ENCODE data around the gene LNX2.

GRCh38 chr13:27619093-27619727 is 1.1 kb downstream of the LNX2 start:
- TF ChIP-seq, protein P1, sequence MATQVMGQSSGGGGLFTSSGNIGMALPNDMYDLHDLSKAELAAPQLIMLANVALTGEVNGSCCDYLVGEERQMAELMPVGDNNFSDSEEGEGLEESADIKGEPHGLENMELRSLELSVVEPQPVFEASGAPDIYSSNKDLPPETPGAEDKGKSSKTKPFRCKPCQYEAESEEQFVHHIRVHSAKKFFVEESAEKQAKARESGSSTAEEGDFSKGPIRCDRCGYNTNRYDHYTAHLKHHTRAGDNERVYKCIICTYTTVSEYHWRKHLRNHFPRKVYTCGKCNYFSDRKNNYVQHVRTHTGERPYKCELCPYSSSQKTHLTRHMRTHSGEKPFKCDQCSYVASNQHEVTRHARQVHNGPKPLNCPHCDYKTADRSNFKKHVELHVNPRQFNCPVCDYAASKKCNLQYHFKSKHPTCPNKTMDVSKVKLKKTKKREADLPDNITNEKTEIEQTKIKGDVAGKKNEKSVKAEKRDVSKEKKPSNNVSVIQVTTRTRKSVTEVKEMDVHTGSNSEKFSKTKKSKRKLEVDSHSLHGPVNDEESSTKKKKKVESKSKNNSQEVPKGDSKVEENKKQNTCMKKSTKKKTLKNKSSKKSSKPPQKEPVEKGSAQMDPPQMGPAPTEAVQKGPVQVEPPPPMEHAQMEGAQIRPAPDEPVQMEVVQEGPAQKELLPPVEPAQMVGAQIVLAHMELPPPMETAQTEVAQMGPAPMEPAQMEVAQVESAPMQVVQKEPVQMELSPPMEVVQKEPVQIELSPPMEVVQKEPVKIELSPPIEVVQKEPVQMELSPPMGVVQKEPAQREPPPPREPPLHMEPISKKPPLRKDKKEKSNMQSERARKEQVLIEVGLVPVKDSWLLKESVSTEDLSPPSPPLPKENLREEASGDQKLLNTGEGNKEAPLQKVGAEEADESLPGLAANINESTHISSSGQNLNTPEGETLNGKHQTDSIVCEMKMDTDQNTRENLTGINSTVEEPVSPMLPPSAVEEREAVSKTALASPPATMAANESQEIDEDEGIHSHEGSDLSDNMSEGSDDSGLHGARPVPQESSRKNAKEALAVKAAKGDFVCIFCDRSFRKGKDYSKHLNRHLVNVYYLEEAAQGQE (IDR thresholded peaks at IDR 0.05; ENCODE audit: insufficient read depth in 1 of 2, low read depth in 2 of 2, low read length in 2 of 2), result no peak
- TF ChIP-seq TAF1 (IDR thresholded peaks at IDR 0.05; ENCODE audit: borderline replicate concordance, insufficient read depth, low read length) (no peak), POLR2AphosphoS5 (IDR thresholded peaks at IDR 0.05; ENCODE audit: low read depth, low read length) (no peak), FOXP2 (optimal IDR thresholded peaks at IDR 0.05; ENCODE audit: borderline replicate concordance, extremely low read depth, extremely low read length, insufficient read depth) (no peak)
